Measurements from ENCODE around the gene CT45A8.
"Not testable (repeated sequence)": the region's sequence is repeated elsewhere in the genome, so short reads cannot be mapped to it uniquely, and the experiment has no call there.

CT45A8 gene

GRCh38 chrX:135854438-135854837 lies at the start of gene CT45A8:
Gene CT45A8, minus strand, starts transcription at chrX:135854538. Its CDS starts 3,755 bp downstream, at chrX:135850783.
- not testable (repeated sequence) for DNase-seq (ENCODE audit: low spot score)

- DNase-seq (ENCODE audit: low spot score) = peak; percentile 12
Observed at GRCh38 chrX:135893294-135893817, 39.0 kb upstream of the CT45A8 start, which contains the start of the genes CT45A10 and SAGE1. Gene CT45A10, minus strand, starts transcription at chrX:135893444. Its CDS starts 8,100 bp downstream, at chrX:135885344. Gene SAGE1, plus strand, starts transcription at chrX:135893716. Its CDS starts 2,527 bp downstream, at chrX:135896243.

- no peak for DNase-seq (ENCODE audit: low spot score)
Observed at GRCh38 chrX:135892781-135893180, 38.4 kb upstream of the CT45A8 start.

- no peak for DNase-seq (ENCODE audit: low spot score)
Observed at GRCh38 chrX:135890087-135890585, 35.8 kb upstream of the CT45A8 start.

- not testable (repeated sequence) for DNase-seq (ENCODE audit: low spot score)
Observed at GRCh38 chrX:135888976-135889375, 34.6 kb upstream of the CT45A8 start.

GRCh38 chrX:135888230-135888629 lies 33.9 kb upstream of the CT45A8 start:
- not testable (repeated sequence) for DNase-seq (ENCODE audit: low spot score)

GRCh38 chrX:135882741-135883140 lies 28.4 kb upstream of the CT45A8 start:
- not testable (repeated sequence) for DNase-seq (ENCODE audit: low spot score)

- not testable (repeated sequence) for DNase-seq (ENCODE audit: low spot score)
Observed at GRCh38 chrX:135871712-135872111, 17.4 kb upstream of the CT45A8 start, which contains the start of gene CT45A9. Gene CT45A9, minus strand, starts transcription at chrX:135871812. Its CDS starts 3,751 bp downstream, at chrX:135868061.

GRCh38 chrX:135837180-135837579 lies 17.2 kb downstream of the CT45A8 start, which contains the start of gene CT45A7:
Gene CT45A7, minus strand, starts transcription at chrX:135837280. Its CDS starts 3,747 bp downstream, at chrX:135833533.
- not testable (repeated sequence) for DNase-seq (ENCODE audit: low spot score)

- DNase-seq (ENCODE audit: low spot score) = not testable (repeated sequence)
Observed at GRCh38 chrX:135819912-135820311, 34.4 kb downstream of the CT45A8 start, which contains the start of gene CT45A2. Gene CT45A2, minus strand, starts transcription at chrX:135820012. Its CDS starts 3,747 bp downstream, at chrX:135816265.

- DNase-seq (ENCODE audit: low spot score) = not testable (repeated sequence)
Observed at GRCh38 chrX:135802687-135803086, 51.7 kb downstream of the CT45A8 start, which contains the start of gene CT45A6. Gene CT45A6, minus strand, starts transcription at chrX:135802787. Its CDS starts 3,794 bp downstream, at chrX:135798993.
